ENCODE data around the gene TIMM44. TPM values are rescaled to one million over a fixed set of nuclear protein-coding genes. Genes with fewer than 3 reads are reported as not detected.

Gene TIMM44
- total RNA-seq, 1 donor from 2014 or later: 88.3 TPM

GRCh38 chr19:7915250-7916102 lies 28.0 kb downstream of the TIMM44 start:
- no peak for DNase-seq (ENCODE audit: low read depth)

GRCh38 chr19:7914598-7915045 lies 28.8 kb downstream of the TIMM44 start, which contains the start of gene TGFBR3L:
TSS of gene TGFBR3L (plus strand) at chr19:7914830.
- no peak for DNase-seq (ENCODE audit: low read depth)

DNA sequence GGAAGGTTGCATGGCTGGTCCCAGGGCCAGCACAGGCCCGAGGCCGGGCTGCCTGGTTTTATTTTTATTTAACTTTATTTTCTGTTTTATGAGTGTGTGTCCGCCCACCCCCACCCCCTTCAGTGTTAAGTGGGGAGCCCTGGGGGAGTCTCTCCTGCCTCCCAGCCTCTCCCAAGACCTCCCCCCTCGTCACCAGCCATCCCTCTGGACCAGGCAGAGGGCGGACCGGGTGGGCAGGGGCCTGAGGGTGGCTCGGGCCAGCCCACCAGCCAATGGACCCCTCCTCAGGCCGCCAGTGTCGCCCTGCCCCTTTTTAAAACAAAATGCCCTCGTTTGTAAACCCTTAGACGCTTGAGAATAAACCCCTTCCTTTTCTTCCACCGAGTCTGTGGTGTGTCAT lies 29.4 kb downstream of the TIMM44 start:
- no peak for DNase-seq (ENCODE audit: low read depth)

GRCh38 chr19:7913652-7914051 lies 29.8 kb downstream of the TIMM44 start:
- DNase-seq (ENCODE audit: low read depth): no peak

GRCh38 chr19:7912697-7913564 lies 30.5 kb downstream of the TIMM44 start:
- no peak for DNase-seq (ENCODE audit: low read depth)

DNA sequence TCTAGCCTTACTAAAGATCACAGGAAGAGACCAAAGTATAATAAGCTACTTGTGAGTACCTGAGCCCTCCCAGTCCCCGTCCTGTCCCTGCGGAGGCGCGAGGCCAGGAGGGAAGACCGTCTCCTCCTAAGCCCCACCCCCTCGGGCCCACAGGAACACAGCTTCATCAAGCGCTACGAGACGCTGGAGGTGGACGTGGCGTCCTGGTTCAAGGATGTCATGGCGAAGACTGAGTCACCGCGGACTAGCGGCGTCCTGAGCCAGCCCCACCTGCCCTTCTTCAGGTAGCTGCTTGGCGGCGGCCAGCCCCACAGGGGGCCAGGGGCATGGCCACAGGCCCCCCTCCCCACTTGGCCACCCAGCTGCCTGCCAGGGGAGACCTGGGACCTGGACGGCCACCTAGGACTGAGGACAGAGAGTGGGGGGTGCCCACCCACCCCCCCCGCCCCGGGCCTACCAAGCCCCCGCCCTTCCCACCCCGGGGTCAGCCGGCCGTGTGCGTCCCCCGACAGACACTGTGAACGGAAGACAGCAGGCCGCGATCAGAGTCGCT lies 31.2 kb downstream of the TIMM44 start:
- no peak for DNase-seq (ENCODE audit: low read depth)

- no peak for DNase-seq (ENCODE audit: low read depth)
Observed at GRCh38 chr19:7911508-7912143, 31.8 kb downstream of the TIMM44 start.

DNA sequence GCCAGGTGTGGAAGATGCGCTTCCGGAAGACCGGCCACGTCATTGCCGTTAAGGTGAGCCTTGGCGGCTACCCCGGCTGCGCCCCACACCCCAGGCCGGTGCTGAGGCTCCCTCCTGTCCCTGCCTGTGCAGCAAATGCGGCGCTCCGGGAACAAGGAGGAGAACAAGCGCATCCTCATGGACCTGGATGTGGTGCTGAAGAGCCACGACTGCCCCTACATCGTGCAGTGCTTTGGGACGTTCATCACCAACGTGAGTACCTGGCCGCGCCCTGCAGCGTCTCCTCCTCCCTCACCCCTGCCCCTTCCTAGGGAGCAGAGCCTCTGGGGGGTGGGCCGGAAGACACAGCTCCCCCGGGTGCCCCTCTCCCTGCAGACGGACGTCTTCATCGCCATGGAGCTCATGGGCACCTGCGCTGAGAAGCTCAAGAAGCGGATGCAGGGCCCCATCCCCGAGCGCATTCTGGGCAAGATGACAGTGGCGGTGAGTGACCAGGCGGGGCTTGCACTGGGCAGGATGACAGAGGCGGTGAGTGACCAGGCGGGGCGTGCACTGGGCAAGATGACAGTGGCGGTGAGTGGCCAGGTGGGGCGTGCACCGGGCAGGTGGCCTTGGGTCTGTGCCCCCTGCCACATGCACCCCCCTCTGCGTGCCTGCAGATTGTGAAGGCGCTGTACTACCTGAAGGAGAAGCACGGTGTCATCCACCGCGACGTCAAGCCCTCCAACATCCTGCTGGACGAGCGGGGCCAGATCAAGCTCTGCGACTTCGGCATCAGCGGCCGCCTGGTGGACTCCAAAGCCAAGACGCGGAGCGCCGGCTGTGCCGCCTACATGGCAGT lies 32.9 kb downstream of the TIMM44 start:
- no peak for DNase-seq (ENCODE audit: low read depth)

DNA sequence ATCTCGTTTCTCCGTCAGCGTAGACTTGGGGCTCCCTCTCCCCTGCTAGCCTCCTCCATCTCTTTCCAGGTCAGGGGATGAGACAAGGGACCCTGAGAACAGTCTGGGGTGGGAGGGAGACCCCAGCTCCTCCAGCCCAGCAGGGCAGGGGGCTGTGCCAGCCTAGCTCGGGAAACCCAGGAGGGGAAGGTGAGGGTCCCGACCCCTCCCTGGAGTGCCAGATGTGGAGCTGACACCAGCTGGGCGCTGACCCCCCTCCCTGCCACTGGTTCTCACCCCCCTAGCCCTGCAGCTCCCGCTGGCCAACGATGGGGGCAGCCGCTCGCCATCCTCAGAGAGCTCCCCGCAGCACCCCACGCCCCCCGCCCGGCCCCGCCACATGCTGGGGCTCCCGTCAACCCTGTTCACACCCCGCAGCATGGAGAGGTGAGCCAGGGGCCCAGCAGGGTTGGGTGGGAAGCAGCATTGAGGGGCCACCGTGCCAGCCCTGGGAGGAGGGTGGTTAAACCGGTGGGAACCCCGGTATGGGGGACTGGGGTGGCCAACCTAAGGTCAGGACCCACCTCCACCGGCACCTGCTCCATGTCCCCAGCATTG lies 33.9 kb downstream of the TIMM44 start:
- DNase-seq (ENCODE audit: low read depth): no peak

- DNase-seq (ENCODE audit: low read depth): no peak
Observed at GRCh38 chr19:7908742-7909461, 34.6 kb downstream of the TIMM44 start.

- DNase-seq (ENCODE audit: low read depth): no peak
Observed at GRCh38 chr19:7908078-7908699, 35.3 kb downstream of the TIMM44 start.

DNA sequence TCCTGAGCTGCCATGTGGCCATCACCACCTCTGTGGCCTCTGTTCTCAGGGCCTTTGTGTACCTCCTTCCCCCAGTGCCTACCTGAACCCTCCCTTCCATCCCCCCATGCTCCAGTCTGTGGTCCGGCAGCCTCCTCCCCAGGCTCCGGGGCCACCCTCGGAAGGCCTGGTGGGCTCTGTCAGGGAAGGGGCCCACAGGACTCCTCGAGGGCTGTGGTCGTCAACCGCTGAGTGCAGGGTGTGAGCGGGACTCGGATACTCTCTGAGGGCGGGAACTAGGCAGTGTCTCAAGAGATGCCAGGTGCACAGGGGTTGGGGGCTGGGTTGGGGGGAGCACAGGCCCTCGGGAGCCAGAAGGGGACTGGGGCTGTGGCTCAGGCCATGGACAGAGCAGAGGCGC lies 35.9 kb downstream of the TIMM44 start:
- DNase-seq (ENCODE audit: low read depth): no peak

DNA sequence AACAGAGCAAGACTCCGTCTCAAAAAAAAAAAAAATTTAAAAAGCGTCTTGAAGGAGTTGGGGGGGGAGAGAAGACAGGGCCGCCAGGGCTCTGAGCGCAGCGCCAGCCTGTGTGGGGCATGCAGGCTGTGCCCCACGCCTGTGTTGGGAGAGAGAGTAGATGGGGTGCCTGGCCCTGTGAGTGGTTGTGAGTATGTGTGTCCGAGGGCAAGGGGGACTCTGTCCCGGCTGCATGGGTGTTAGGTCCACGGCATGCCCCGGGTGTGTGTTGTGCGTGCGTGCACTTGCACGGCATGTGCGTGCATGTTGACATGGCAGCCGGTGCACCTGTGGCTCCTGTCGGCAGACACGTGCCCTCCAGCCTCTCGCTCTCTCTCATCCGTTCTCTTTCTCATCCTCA lies 36.3 kb downstream of the TIMM44 start:
- no peak for DNase-seq (ENCODE audit: low read depth)

DNA sequence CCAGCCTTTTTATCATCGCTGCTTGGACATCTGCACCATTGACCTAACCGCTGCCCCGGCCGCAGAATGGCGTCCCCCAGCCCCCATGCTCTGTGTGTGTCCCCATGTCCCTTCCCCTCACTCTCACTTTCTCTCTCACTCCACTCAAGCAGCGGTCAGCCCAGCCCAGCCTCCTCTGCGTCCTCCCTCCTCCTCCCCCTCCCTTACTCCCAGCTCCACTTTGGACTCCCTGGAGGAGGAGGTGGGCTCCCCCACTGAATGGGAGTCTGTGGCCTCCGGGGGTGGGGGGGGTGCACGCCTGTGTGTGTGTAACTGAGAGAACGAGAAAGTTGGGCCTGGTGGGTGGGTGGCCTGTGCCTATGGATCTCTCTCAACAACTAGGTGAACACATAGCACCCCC lies 37.6 kb downstream of the TIMM44 start:
- no peak for DNase-seq (ENCODE audit: low read depth)

- DNase-seq (ENCODE audit: low read depth): no peak
Observed at GRCh38 chr19:7905268-7905667, 38.2 kb downstream of the TIMM44 start.

DNA sequence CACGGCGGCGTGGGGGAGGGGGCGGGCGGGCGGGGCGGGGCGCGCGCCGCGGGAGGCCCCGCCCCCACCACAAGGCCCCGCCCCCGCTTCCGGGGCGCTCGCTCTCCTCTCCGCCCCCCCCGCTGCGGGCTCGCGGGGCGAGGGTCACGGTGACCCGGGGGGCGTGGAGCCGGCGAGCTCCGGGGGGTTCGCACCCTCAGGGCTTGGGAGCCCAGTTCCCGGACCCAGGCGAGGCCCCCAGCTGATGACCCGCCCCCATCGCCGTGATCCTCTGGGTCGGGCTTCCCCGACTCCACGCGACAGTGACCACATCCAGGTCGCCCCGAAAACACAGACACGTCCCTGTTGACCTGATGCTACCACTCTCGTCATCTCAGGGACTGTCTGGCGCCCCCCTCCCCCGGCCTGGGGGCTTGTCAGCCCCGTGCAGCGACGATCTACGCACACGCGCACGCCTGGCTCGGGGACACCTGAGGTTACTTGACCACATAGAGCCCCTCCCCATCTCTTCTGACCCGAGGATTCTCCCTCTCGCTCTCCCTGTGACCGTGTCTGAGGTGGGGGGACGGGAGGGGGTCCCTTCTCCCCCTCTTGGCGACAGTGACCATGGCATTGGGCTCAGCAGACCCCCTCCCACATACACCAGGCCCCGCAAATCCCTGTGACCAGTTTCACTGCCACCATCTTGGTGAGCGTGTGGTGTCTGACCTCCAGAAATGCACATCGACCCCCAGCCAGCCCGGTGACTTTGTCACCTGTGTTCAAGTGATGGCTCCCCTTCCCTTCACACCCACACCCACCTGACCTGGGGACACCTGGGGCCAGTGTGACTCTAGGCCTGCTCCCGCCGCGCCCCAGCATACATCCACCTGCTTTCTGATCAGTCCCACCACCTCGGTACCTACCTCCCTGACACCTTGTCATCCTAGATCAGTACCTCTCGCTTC lies 39.1 kb downstream of the TIMM44 start:
- no peak for DNase-seq (ENCODE audit: low read depth)

GRCh38 chr19:7903244-7904073 lies 40.0 kb downstream of the TIMM44 start, which contains the start of gene MAP2K7:
TSS of gene MAP2K7 (plus strand) at chr19:7903877. CDS start at chr19:7903945, 68 bp downstream.
- DNase-seq (ENCODE audit: low read depth): peak; percentile 99

Measured in myocyte (in vitro differentiated cells).